Suppressor macrophage treated with lipopolysaccharide for 1 hour (primary cell): Measurements from ENCODE around the gene SLC25A53.
"Not testable (repeated sequence)": the region's sequence is repeated elsewhere in the genome, so short reads cannot be mapped to it uniquely, and the experiment has no call there.

Experiments
- DNase-seq, 3 donors: peaks; one replicate each; pipeline ENCODE4 v3.0.0-alpha.2; 2020 to 2022

SLC25A53 gene

GRCh38 chrX:104130808-104131207 lies 26.0 kb downstream of the SLC25A53 start:
- DNase-seq: no peak

GRCh38 chrX:104126856-104127255 lies 30.0 kb downstream of the SLC25A53 start:
- DNase-seq: no peak

GRCh38 chrX:104122829-104123228 lies 34.0 kb downstream of the SLC25A53 start:
- no peak for DNase-seq

GRCh38 chrX:104118765-104119164 lies 38.0 kb downstream of the SLC25A53 start:
- no peak for DNase-seq

- DNase-seq: no peak
Measured at GRCh38 chrX:104117759-104118158, 39.0 kb downstream of the SLC25A53 start.

GRCh38 chrX:104113222-104113965 lies 43.4 kb downstream of the SLC25A53 start:
- DNase-seq: peak; percentile 31 to 51 (median 41)

- DNase-seq: peak; percentile 25 to 59 (median 42)
Measured at GRCh38 chrX:104112326-104112951, 44.4 kb downstream of the SLC25A53 start, which contains the start of gene ZCCHC18. Gene ZCCHC18 (plus strand): TSS chrX:104112523. CDS start chrX:104114112, 1,589 bp downstream.

- DNase-seq: not testable (repeated sequence)
Measured at GRCh38 chrX:104110491-104111240, 46.1 kb downstream of the SLC25A53 start.

- DNase-seq: no peak
Measured at GRCh38 chrX:104108955-104109354, 47.9 kb downstream of the SLC25A53 start.

GRCh38 chrX:104105330-104106262 lies 51.2 kb downstream of the SLC25A53 start:
- DNase-seq: no peak

- no peak for DNase-seq
Measured at GRCh38 chrX:104104676-104105075, 52.1 kb downstream of the SLC25A53 start.

GRCh38 chrX:104098919-104099318 lies 57.9 kb downstream of the SLC25A53 start:
- DNase-seq: no peak

GRCh38 chrX:104098151-104098808 lies 58.5 kb downstream of the SLC25A53 start:
- peak; percentile 63 to 77 (median 69) for DNase-seq

GRCh38 chrX:104085919-104086318 lies 70.9 kb downstream of the SLC25A53 start:
- no peak for DNase-seq

- no peak for DNase-seq
Measured at GRCh38 chrX:104085477-104085876, 71.3 kb downstream of the SLC25A53 start.

- DNase-seq: no peak
Measured at GRCh38 chrX:104084534-104085277, 72.1 kb downstream of the SLC25A53 start.

- DNase-seq: no peak
Measured at GRCh38 chrX:104084063-104084462, 72.7 kb downstream of the SLC25A53 start.

- not testable (repeated sequence) for DNase-seq
Measured at GRCh38 chrX:104077854-104078253, 79.0 kb downstream of the SLC25A53 start.

GRCh38 chrX:104075778-104076445 lies 80.9 kb downstream of the SLC25A53 start, which contains the start of gene TMSB15C:
Gene TMSB15C (minus strand): TSS chrX:104076236.
- DNase-seq: not testable (repeated sequence)

GRCh38 chrX:104062636-104063035 lies 94.2 kb downstream of the SLC25A53 start:
- DNase-seq: not testable (repeated sequence)
